PC-3 (cell line): ENCODE data around the gene CCL17. TPM values are rescaled to one million over a fixed set of nuclear protein-coding genes. Genes with fewer than 3 reads are reported as not detected.

ENCODE experiments used
- ATAC-seq: fragments of 200-7000 bp; cut with Tn5 transposase; 2 replicates; pipeline ENCODE4 v1.9.1; 2020; ENCODE audit warnings: mild to moderate bottlenecking, moderate library complexity
- BruUV-seq: library from RNA; stranded (reverse); fragments of 400-500 nt; replicated peaks from 2 replicates; lab custom pipeline; 2021; lab: Mats Ljungman, UMichigan
- CTCF ChIA-PET: fragments of 300-600 bp; sonication (Branson Sonifier 250); formaldehyde crosslinking; loops from one replicate; lab custom pipeline; 2022; ENCODE audit warnings: antibody characterized with exemption; lab: Charles Lee
- POLR2A ChIA-PET: fragments of 300-600 bp; sonication (Branson Sonifier 250); formaldehyde crosslinking; loops from one replicate; lab custom pipeline; 2022; ENCODE audit warnings: antibody characterized with exemption; ENCODE audit not compliant: unreplicated experiment; lab: Charles Lee
- DNase-seq: peaks from one replicate; pipeline ENCODE4 v3.0.0-alpha.2; 2015
- H2AFZ ChIP-seq: fragments of 300-600 bp; sonication (generic); 2 replicates; pipeline ENCODE4 v1.6.0; 2016; ENCODE audit warnings: antibody characterized with exemption, low read length
- H3F3A ChIP-seq: fragments of 300-600 bp; sonication (generic); one replicate; pipeline ENCODE4 v1.6.0; 2017; ENCODE audit warnings: antibody characterized with exemption, low read length, control low read depth, mild to moderate bottlenecking; ENCODE audit not compliant: unreplicated experiment
- H3K27ac ChIP-seq: fragments of 300-600 bp; sonication (generic); 2 replicates; pipeline ENCODE4 v1.5.1; 2016; ENCODE audit warnings: mild to moderate bottlenecking, low read length
- H3K27me3 ChIP-seq: fragments of 300-600 bp; sonication (generic); 2 replicates; pipeline ENCODE4 v1.6.1; 2016; ENCODE audit warnings: low read length, mixed read lengths
- H3K36me3 ChIP-seq: fragments of 300-600 bp; sonication (generic); 2 replicates; pipeline ENCODE4 v1.6.1; 2016; ENCODE audit warnings: low read depth, mixed run types, low read length, mixed read lengths
- H3K4me1 ChIP-seq: fragments of 300-600 bp; sonication (generic); 2 replicates; pipeline ENCODE4 v1.5.1; 2016; ENCODE audit warnings: low read length; ENCODE audit not compliant: insufficient read depth
- H3K4me2 ChIP-seq: fragments of 300-600 bp; sonication (generic); 2 replicates; pipeline ENCODE4 v1.6.0; 2016; ENCODE audit warnings: low read length
- H3K4me3 ChIP-seq: fragments of 300-600 bp; sonication (generic); 2 replicates; pipeline ENCODE4 v1.5.1; 2016; ENCODE audit warnings: mild to moderate bottlenecking, low read length, mixed read lengths
- H3K79me2 ChIP-seq: fragments of 300-600 bp; sonication (generic); 2 replicates; pipeline ENCODE4 v1.6.1; 2017; ENCODE audit warnings: low read length, mixed read lengths
- H3K9ac ChIP-seq: fragments of 300-600 bp; sonication (generic); 2 replicates; pipeline ENCODE4 v1.6.0; 2016; ENCODE audit warnings: mild to moderate bottlenecking, low read length
- H3K9me2 ChIP-seq: fragments of 300-600 bp; sonication (generic); replicated peaks from 2 replicates; pipeline ENCODE4 v1.6.1; 2016; ENCODE audit warnings: mixed run types, low read length, mixed read lengths
- H3K9me3 ChIP-seq: fragments of 300-600 bp; sonication (generic); 2 replicates; pipeline ENCODE4 v1.6.1; 2016; ENCODE audit warnings: low read length, mixed read lengths
- H4K20me1 ChIP-seq: fragments of 300-600 bp; sonication (generic); 2 replicates; pipeline ENCODE4 v1.6.1; 2016; ENCODE audit warnings: low read length, mixed read lengths
- CTCF ChIP-seq: fragments of 300-600 bp; sonication (generic); conservative IDR thresholded peaks from 2 replicates; pipeline ENCODE4 v1.5.1; 2017; ENCODE audit warnings: antibody characterized with exemption, low read depth, mild to moderate bottlenecking, low read length
- EZH2 ChIP-seq: fragments of 300-600 bp; sonication (generic); IDR thresholded peaks from one replicate; pipeline ENCODE4 v1.6.1; 2017; ENCODE audit warnings: antibody characterized with exemption, mild to moderate bottlenecking, low read length; ENCODE audit not compliant: unreplicated experiment
- EZH2phosphoT487 ChIP-seq: fragments of 300-600 bp; sonication (generic); IDR thresholded peaks from 2 replicates; pipeline ENCODE4 v1.6.1; 2018; ENCODE audit warnings: mild to moderate bottlenecking, antibody characterized with exemption, low read length, borderline replicate concordance
- intact Hi-C: fragments of 100-400 bp; cut with micrococcal nuclease; formaldehyde crosslinking; loops from 2 replicates; pipeline ENCODE4 v1.9.0; 2023
- total RNA-seq: library from RNA; depleted of rRNA; stranded (reverse); fragments of >200 nt; gene quantifications from 2 replicates; pipeline ENCODE4 v1.2.3, GENCODE V29; 2014

The CCL17 gene
- total RNA-seq, 1 experiment from 2014 or later: not detected

DNA sequence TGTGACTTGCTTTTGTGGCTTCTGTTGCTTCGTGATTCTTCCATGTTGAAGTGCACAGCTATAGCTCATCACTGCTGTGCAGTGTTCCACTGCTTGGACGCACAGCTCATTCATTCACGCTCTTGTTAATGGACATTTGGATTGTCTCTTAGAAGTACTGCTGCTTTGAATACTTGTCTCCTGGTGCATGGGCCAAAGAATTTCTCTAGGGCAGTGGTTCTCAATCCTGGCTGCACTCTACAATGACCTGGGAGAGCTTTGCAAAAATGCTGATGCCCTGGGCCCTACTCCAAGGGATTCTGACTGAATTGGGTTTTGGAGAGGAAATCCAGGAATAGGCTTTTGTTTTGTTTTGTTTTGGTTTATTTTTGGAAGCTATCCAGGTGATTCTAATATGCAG, 20.0 kb downstream of the CCL17 start:
- DNase-seq (no peak), ATAC-seq (no peak)
- Histone ChIP-seq H3K27ac (no peak overlapping the region), H3K9ac (no peak overlapping the region), H4K20me1 (no peaks in the 10 kb centered on the region), H3K79me2 (no peaks in the 10 kb centered on the region), H3K36me3 (no peaks in the 10 kb centered on the region; the same call in 1 of the 2 replicates), H3K4me2 (no peak overlapping the region), H3F3A (no peaks in the 10 kb centered on the region), H3K9me2 (no peaks in the 10 kb centered on the region), H3K9me3 (no peaks in the 10 kb centered on the region), H2AFZ (no peak overlapping the region), H3K4me3 (no peak overlapping the region), H3K27me3 (no peaks in the 10 kb centered on the region), H3K4me1 (no peaks in the 10 kb centered on the region)
- CTCF ChIA-PET: no interaction called here
- intact Hi-C loops: no loop called here
- no TSS peak for BruUV-seq
- TF ChIP-seq CTCF: no peak
- TF ChIP-seq EZH2phosphoT487: no peak
- no peak for TF ChIP-seq EZH2
- POLR2A ChIA-PET: no interaction called here

DNA sequence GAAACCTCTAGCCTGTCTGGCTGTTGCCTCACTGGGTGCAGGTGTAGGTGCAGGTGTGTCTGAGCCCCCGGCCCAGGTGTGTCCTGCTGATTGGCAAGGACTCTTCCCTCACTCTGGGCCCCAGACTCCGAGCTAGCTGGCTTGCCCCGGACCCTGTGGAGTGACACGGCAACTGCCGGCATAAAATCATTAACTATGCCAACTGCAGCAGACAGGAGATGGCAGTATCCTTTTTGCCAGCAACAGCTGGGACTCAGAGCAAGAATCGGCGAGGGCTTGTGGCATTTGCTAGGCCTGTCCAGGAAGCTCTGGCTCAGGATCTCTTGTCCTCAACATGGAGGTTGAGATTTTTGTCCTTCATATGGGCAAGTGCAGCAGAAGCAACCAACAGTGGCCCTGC, 21.8 kb downstream of the CCL17 start:
- ChIA-PET POLR2A (no interaction called here), CTCF (no interaction called here)
- Histone ChIP-seq H3K4me1 (no peaks in the 10 kb centered on the region), H3K9me2 (no peaks in the 10 kb centered on the region), H3K27ac (no peak overlapping the region), H3K4me3 (no peak overlapping the region), H3F3A (no peaks in the 10 kb centered on the region), H3K9me3 (no peaks in the 10 kb centered on the region), H3K36me3 (peaks cover 6% of the 10 kb centered on the region), H2AFZ (no peak overlapping the region), H3K9ac (no peak overlapping the region), H3K4me2 (no peak overlapping the region), H4K20me1 (no peaks in the 10 kb centered on the region), H3K79me2 (no peaks in the 10 kb centered on the region), H3K27me3 (no peaks in the 10 kb centered on the region)
- TF ChIP-seq EZH2phosphoT487 (no peak), EZH2 (no peak), CTCF (no peak)
- ATAC-seq (no peak), DNase-seq (no peak)
- intact Hi-C loops: no loop called here
- no TSS peak for BruUV-seq

DNA sequence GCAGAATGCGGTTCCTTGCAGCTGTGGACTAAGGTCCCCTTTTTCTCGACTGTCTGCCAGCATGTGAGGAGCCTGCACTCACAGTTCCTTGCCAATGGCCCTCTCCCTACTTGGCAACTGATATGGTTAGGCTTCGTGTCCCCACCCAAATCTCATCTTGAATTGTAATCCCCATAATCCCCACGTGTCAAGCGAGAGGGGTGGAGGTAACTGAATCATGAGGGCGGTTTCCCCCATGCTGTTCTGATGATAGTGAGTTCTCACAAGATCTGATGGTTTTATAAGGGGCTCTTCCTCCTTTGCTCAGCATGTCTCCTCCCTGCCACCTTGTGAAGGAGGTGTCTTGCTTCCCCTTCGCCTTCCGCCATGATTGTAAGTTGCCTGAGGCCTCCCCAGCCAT, 22.7 kb downstream of the CCL17 start:
- CTCF ChIA-PET: no interaction called here

More for the DNA sequence above, 22.7 kb downstream of the CCL17 start:
- Histone ChIP-seq H3K27ac (no peak overlapping the region), H3K9ac (no peak overlapping the region), H3K27me3 (no peaks in the 10 kb centered on the region), H3K36me3 (peaks cover 6% of the 10 kb centered on the region), H3K9me3 (no peaks in the 10 kb centered on the region), H2AFZ (no peak overlapping the region), H3K9me2 (no peaks in the 10 kb centered on the region), H4K20me1 (no peaks in the 10 kb centered on the region), H3K79me2 (no peaks in the 10 kb centered on the region), H3K4me2 (no peak overlapping the region), H3F3A (no peaks in the 10 kb centered on the region), H3K4me1 (no peaks in the 10 kb centered on the region), H3K4me3 (no peak overlapping the region)
- ATAC-seq (no peak), DNase-seq (no peak)
- intact Hi-C loops: no loop called here
- POLR2A ChIA-PET: no interaction called here
- no peak for TF ChIP-seq CTCF
- no TSS peak for BruUV-seq
